ENCODE data around the gene ACOXL. TPM values are rescaled to one million over a fixed set of nuclear protein-coding genes. Genes with fewer than 3 reads are reported as not detected.

Gene ACOXL
- total and polyA plus RNA-seq, 3 donors from 2014 or later: 4.9 to 7.9 (median 5.3) TPM

DNA sequence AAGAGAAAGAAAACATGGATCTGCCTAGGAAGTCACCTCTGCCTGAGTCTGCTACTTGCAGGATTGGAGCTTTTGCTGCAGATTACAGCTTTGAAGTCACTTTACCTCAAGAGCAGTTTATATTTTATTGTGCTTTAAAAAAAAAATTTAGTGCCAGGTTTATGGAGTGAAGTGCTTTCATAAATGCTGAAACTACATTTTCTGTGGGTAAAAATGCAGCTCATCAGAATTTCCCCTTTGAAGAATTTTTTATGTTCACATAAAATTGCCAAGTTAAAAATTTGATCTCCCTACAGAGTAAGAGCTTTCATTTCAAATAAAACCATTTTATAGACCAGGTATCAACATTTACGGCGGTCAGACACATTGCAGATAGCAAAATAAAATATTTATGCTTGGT lies 413.6 kb downstream of the ACOXL start:
- TF ChIP-seq, protein P1, sequence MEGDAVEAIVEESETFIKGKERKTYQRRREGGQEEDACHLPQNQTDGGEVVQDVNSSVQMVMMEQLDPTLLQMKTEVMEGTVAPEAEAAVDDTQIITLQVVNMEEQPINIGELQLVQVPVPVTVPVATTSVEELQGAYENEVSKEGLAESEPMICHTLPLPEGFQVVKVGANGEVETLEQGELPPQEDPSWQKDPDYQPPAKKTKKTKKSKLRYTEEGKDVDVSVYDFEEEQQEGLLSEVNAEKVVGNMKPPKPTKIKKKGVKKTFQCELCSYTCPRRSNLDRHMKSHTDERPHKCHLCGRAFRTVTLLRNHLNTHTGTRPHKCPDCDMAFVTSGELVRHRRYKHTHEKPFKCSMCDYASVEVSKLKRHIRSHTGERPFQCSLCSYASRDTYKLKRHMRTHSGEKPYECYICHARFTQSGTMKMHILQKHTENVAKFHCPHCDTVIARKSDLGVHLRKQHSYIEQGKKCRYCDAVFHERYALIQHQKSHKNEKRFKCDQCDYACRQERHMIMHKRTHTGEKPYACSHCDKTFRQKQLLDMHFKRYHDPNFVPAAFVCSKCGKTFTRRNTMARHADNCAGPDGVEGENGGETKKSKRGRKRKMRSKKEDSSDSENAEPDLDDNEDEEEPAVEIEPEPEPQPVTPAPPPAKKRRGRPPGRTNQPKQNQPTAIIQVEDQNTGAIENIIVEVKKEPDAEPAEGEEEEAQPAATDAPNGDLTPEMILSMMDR (IDR thresholded peaks at IDR 0.05): no peak
- WGBS, 2 donors: 97 to 99% methylated on average over 2 of the region's 2 CpGs

DNA sequence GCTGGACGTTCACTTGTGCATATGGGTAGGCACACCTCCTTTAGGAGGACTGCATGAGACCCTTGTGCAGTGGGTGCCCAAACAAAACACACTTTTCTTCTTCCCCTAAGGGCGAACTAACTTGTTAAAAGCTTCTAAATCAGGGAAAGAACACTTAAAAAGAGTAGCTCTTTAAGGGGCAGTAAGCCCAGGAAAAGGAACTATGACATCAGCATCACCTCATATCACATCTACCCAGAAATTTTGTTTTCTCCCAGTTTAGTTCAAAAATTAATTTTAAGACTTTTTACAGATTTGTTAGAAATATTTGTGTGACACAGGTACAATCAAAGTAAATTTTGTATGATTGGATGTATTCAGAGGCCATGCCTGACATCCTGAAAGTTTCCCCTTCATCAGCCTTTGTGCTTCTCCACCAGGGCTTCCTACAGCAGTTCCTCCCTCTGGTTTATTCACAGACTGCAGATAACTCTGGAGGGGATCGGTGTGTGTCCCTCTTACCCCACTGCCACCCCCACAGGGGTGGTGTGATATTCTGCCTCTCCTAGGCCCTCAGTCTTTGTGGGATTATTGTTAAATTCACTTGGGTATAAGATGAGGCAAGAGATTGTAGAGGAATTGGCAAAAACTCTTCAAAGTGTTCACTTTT lies 416.0 kb downstream of the ACOXL start:
- TF ChIP-seq POLR2A (IDR thresholded peaks at IDR 0.05): no peak
- TF ChIP-seq, protein P1 (IDR thresholded peaks at IDR 0.05): no peak
- Histone ChIP-seq H3K36me3 (ENCODE audit: low read depth, missing control alignments) (no peaks in the 10 kb centered on the region), H3K27me3 (no peaks in the 10 kb centered on the region), H3K27ac (no peak overlapping the region), H3K9me3 (no peaks in the 10 kb centered on the region), H3K4me1 (no peaks in the 10 kb centered on the region), H3K4me3 (no peak overlapping the region)
- no peak for DNase-seq
- intact Hi-C loops (cut with DNase I; ENCODE audit: low total_unique reads): no loop called here
- WGBS, 2 donors: 87 to 92% methylated on average over 3 of the region's 3 CpGs

More for the DNA sequence above, 413.6 kb downstream of the ACOXL start:
- H3K27ac ChIP-seq: no peak overlapping the region
- no peaks in the 10 kb centered on the region for H3K9me3 ChIP-seq
- intact Hi-C loops (cut with DNase I; ENCODE audit: low total_unique reads): no loop called here
- H3K27me3 ChIP-seq: no peaks in the 10 kb centered on the region
- DNase-seq: no peak
- H3K36me3 ChIP-seq (ENCODE audit: low read depth, missing control alignments): no peaks in the 10 kb centered on the region
- H3K4me3 ChIP-seq: no peak overlapping the region
- H3K4me1 ChIP-seq: no peaks in the 10 kb centered on the region

DNA sequence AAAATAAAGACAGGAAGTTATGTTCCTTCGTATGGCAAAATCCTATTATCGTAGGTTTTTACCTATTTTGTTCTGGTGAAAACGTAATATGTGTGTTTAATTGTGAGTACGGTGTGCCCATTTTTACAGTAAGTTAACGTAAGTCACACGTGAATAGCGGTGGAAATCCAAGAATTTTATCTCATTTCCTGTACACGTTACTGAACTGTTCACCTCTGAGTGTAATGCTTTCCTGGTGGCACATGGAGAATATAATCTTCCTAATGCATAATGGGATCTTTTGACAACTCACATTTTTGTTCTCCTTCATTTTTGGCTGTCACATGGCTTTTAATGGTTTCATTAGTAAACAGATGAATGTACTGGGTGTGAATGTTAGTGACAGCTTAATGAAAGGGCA lies 416.6 kb downstream of the ACOXL start:
- Histone ChIP-seq H3K4me1 (no peaks in the 10 kb centered on the region), H3K27ac (no peak overlapping the region), H3K4me3 (no peak overlapping the region), H3K36me3 (ENCODE audit: low read depth, missing control alignments) (no peaks in the 10 kb centered on the region), H3K27me3 (no peaks in the 10 kb centered on the region), H3K9me3 (no peaks in the 10 kb centered on the region)
- DNase-seq: no peak
- intact Hi-C loops (cut with DNase I; ENCODE audit: low total_unique reads): no loop called here
- 75 to 88% methylated on average over 8 of the region's 8 CpGs for WGBS, 2 donors
- TF ChIP-seq POLR2A (IDR thresholded peaks at IDR 0.05): no peak
- TF ChIP-seq, protein P1 (IDR thresholded peaks at IDR 0.05): no peak

DNA sequence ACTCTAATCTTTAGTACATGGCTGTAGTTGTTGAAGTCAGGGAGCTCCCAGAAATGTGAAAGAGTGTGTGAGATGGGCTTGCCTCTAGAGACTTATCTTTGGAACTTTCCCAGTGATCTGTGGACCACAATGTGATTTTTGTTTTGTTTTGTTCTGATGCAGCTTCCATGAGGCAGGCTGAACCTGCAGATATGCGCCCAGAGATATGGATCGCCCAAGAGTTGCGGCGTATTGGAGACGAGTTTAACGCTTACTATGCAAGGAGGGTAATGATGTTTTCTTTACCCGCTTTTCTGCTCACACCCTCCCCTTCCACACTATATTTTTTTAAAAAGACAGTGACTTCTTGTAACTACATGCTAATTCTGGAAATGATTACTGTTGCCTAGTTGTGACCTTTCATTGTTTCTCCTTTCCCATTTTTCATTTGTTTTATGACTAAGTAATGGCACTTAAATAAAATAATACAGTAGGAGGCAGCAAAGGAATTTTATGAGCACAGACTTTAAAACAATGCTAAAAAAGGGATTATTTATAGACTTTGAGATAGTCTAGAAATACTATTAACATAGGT lies 417.6 kb downstream of the ACOXL start:
- Histone ChIP-seq H3K4me1 (no peaks in the 10 kb centered on the region), H3K9me3 (no peaks in the 10 kb centered on the region), H3K27me3 (no peaks in the 10 kb centered on the region), H3K4me3 (no peak overlapping the region), H3K36me3 (ENCODE audit: low read depth, missing control alignments) (no peaks in the 10 kb centered on the region), H3K27ac (no peak overlapping the region)
- TF ChIP-seq, protein P1 (IDR thresholded peaks at IDR 0.05): no peak
- TF ChIP-seq POLR2A (IDR thresholded peaks at IDR 0.05): no peak
- 84 to 90% methylated on average over 7 of the region's 7 CpGs for WGBS, 2 donors
- intact Hi-C loops (cut with DNase I; ENCODE audit: low total_unique reads): no loop called here
- DNase-seq: no peak

DNA sequence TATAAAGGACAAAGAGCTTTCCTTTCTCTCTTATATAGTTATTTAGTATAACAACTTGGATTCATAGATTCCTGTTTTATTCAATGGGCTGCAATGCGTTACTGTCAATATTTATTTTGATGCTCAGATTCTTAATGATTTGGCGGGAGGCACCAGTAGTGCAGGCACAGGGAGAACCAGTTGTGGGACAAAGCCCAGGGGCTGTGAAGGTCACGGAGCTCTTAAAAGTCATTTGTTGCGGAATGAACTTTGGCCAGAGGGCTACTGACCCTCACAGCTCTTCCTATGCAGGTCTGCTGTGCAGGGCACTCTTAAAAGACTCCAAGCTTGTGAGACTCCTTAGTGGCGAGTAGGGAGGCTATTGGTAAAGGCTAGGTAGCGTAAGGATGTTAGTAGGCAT lies 422.4 kb downstream of the ACOXL start:
- WGBS, 2 donors: 60 to 97% methylated on average over 6 of the region's 6 CpGs
- DNase-seq: no peak
- H3K4me3 ChIP-seq: no peak overlapping the region
- intact Hi-C loops (cut with DNase I; ENCODE audit: low total_unique reads): no loop called here
- TF ChIP-seq POLR2A (IDR thresholded peaks at IDR 0.05): no peak
- TF ChIP-seq, protein P1 (IDR thresholded peaks at IDR 0.05): no peak
- H3K4me1 ChIP-seq: no peaks in the 10 kb centered on the region
- no peak overlapping the region for H3K27ac ChIP-seq
- H3K9me3 ChIP-seq: no peaks in the 10 kb centered on the region
- no peaks in the 10 kb centered on the region for H3K27me3 ChIP-seq
- no peaks in the 10 kb centered on the region for H3K36me3 ChIP-seq (ENCODE audit: low read depth, missing control alignments)

Measured in testis (tissue), 3 donors.